ENCODE results near the gene SLC25A25. TPM values are rescaled to one million over a fixed set of nuclear protein-coding genes. Genes with fewer than 3 reads are reported as not detected.

The SLC25A25 gene
- total RNA-seq, 2 donors from 2014 or later, result 12.9 to 13.1 TPM

DNA sequence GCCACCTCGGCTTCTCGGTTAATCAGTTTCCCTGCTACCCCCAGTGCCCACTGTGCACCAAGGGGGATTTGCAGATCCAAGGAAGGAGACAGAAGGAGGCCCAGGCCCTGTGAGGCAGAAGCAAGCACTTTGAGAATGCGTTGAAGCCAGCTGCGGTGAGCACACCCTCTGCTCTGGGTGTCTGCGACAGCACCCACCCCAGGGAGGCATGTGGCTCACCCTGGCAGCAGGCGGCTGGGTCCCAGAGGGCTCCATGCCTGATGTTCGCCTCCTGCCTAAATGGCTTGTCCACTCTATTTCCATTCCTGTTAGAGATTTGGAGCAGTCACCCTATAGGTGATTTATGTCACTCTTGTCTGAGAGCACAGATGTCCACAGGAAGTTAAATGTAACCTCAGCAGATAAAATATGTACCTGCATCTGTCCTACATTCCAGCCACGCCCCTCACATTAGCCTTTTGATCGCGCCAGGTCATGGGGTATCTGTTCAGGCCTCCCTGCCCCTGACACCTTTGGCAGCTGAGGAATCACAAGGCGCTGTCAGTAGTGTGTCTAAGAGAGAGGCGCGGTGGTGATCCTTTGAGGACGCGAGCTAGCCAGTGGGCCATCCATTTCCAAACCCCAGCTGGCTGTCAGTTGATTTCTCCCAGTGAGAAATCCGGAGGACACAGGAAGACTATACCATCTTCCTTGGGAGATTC is 31.3 kb downstream of the SLC25A25 start:
- no peak for DNase-seq
- Histone ChIP-seq H3K27ac (ENCODE audit: low read depth, low read length) (peak overlapping the region; percentile 99), H3K4me3 (ENCODE audit: low read length) (peak overlapping the region; percentile 81), H3K9me3 (ENCODE audit: control insufficient read depth, low read length) (no peaks in the 10 kb centered on the region), H3K36me3 (ENCODE audit: control insufficient read depth, insufficient read depth, low read length) (peaks cover 38% of the 10 kb centered on the region), H3K4me1 (ENCODE audit: control insufficient read depth, insufficient read depth, low read length) (peaks cover 26% of the 10 kb centered on the region), H3K9ac (ENCODE audit: extremely low read depth, low read length, poor library complexity, severe bottlenecking) (peak overlapping the region; percentile 89), H3K27me3 (ENCODE audit: control insufficient read depth, insufficient read depth, low read length, poor library complexity, severe bottlenecking) (no peaks in the 10 kb centered on the region)
- Mint-ChIP-seq H3K4me1 (peaks cover 19% of the 10 kb centered on the region), H3K9me3 (no peaks in the 10 kb centered on the region), H3K4me3 (peak overlapping the region; percentile 68), H3K36me3 (ENCODE audit: low read depth) (peaks cover 32% of the 10 kb centered on the region), H3K27ac (peak overlapping the region; percentile 100), H3K27me3 (ENCODE audit: insufficient read depth) (no peaks in the 10 kb centered on the region)
- 79 to 81% methylated on average over 15 to 16 of the region's 16 CpGs for WGBS, 2 experiments (ENCODE audit: insufficient coverage in 1 of 2, insufficient read length in 1 of 2)
- TF ChIP-seq, protein P1, sequence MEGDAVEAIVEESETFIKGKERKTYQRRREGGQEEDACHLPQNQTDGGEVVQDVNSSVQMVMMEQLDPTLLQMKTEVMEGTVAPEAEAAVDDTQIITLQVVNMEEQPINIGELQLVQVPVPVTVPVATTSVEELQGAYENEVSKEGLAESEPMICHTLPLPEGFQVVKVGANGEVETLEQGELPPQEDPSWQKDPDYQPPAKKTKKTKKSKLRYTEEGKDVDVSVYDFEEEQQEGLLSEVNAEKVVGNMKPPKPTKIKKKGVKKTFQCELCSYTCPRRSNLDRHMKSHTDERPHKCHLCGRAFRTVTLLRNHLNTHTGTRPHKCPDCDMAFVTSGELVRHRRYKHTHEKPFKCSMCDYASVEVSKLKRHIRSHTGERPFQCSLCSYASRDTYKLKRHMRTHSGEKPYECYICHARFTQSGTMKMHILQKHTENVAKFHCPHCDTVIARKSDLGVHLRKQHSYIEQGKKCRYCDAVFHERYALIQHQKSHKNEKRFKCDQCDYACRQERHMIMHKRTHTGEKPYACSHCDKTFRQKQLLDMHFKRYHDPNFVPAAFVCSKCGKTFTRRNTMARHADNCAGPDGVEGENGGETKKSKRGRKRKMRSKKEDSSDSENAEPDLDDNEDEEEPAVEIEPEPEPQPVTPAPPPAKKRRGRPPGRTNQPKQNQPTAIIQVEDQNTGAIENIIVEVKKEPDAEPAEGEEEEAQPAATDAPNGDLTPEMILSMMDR (conservative IDR thresholded peaks at IDR 0.05), result no peak

DNA sequence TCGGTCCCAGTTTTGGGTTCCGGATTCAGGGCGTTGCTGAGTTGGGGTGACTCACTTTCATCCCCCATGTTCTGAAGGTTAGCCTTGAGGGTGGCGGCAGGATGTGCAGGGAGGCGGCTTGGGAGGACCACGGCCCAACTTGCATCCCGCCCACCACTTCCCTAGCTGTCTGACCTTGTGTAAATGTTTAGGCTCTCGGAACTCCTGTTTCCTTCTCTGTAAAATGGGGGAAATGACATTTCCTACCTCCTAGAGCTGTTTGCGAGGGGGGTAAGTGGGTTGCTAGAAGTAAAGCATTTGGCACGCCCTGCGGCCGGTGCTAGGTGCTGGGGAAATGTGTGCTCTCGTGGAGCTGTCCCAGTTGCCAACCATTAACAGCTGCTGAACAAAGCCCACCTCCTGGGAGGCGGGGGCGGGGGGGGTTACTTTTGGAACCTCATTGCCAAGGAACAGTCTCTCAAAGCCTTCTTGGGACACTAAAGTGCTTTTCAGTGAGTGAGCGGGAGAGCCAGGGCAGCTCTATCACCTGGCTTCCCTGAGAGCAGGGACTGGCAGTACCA is 32.0 kb downstream of the SLC25A25 start:
- H3K9me3 ChIP-seq (ENCODE audit: control insufficient read depth, low read length), result no peaks in the 10 kb centered on the region
- peak overlapping the region; percentile 68 for H3K4me3 Mint-ChIP-seq
- peaks cover 19% of the 10 kb centered on the region for H3K4me1 Mint-ChIP-seq
- no peak for DNase-seq
- H3K4me1 ChIP-seq (ENCODE audit: control insufficient read depth, insufficient read depth, low read length), result peaks cover 26% of the 10 kb centered on the region
- H3K9me3 Mint-ChIP-seq, result no peaks in the 10 kb centered on the region
- no peak overlapping the region for H3K4me3 ChIP-seq (ENCODE audit: low read length)
- peaks cover 39% of the 10 kb centered on the region for H3K36me3 ChIP-seq (ENCODE audit: control insufficient read depth, insufficient read depth, low read length)
- H3K36me3 Mint-ChIP-seq (ENCODE audit: low read depth), result peaks cover 31% of the 10 kb centered on the region
- WGBS, 2 experiments (ENCODE audit: insufficient coverage in 1 of 2, insufficient read length in 1 of 2), result 92 to 93% methylated on average over 12 to 16 of the region's 16 CpGs
- peak overlapping the region; percentile 100 for H3K27ac Mint-ChIP-seq
- TF ChIP-seq, protein P1 (conservative IDR thresholded peaks at IDR 0.05), result no peak
- H3K27me3 Mint-ChIP-seq (ENCODE audit: insufficient read depth), result no peaks in the 10 kb centered on the region
- H3K9ac ChIP-seq (ENCODE audit: extremely low read depth, low read length, poor library complexity, severe bottlenecking), result no peak overlapping the region
- no peak overlapping the region for H3K27ac ChIP-seq (ENCODE audit: low read depth, low read length)
- H3K27me3 ChIP-seq (ENCODE audit: control insufficient read depth, insufficient read depth, low read length, poor library complexity, severe bottlenecking), result no peaks in the 10 kb centered on the region

DNA sequence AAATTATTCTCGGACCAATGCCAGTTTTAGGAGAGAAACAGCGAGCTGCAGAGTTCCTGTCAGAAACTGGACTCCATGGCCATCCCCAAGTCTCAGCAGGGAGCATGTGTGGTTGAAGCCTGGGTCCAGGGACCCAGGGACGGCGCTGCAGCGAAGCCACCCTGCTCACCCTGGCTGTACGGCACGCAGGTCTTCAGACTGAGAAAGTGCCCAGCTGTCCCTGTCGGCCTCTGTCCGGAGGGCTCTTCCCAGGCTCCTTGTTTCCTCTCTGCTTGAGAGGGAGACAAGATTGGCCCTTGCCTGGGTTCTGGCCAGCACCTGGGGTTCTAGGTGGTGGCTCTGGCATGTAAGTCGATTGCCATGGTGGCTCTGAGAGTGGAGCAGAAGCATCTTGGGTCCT is 32.5 kb downstream of the SLC25A25 start:
- Histone ChIP-seq H3K27ac (ENCODE audit: low read depth, low read length) (no peak overlapping the region), H3K9ac (ENCODE audit: extremely low read depth, low read length, poor library complexity, severe bottlenecking) (no peak overlapping the region), H3K27me3 (ENCODE audit: control insufficient read depth, insufficient read depth, low read length, poor library complexity, severe bottlenecking) (no peaks in the 10 kb centered on the region), H3K9me3 (ENCODE audit: control insufficient read depth, low read length) (no peaks in the 10 kb centered on the region), H3K4me1 (ENCODE audit: control insufficient read depth, insufficient read depth, low read length) (peaks cover 26% of the 10 kb centered on the region), H3K4me3 (ENCODE audit: low read length) (no peak overlapping the region), H3K36me3 (ENCODE audit: control insufficient read depth, insufficient read depth, low read length) (peaks cover 43% of the 10 kb centered on the region)
- DNase-seq, result no peak
- 95% methylated on average over 10 of the region's 10 CpGs for WGBS, 2 experiments (ENCODE audit: insufficient coverage in 1 of 2, insufficient read length in 1 of 2)
- Mint-ChIP-seq H3K4me1 (peaks cover 19% of the 10 kb centered on the region), H3K27ac (peak overlapping the region; percentile 31), H3K4me3 (no peak overlapping the region), H3K27me3 (ENCODE audit: insufficient read depth) (no peaks in the 10 kb centered on the region), H3K36me3 (ENCODE audit: low read depth) (peaks cover 31% of the 10 kb centered on the region), H3K9me3 (no peaks in the 10 kb centered on the region)
- TF ChIP-seq, protein P1 (conservative IDR thresholded peaks at IDR 0.05), result no peak

Measured in endodermal cell (in vitro differentiated cells).